Ishikawa (cell line): ENCODE data around the gene S100A13.

Source experiments
- CEBPB ChIP-seq: IDR thresholded peaks from 2 replicates; pipeline ENCODE4 v1.6.1; 2012
- CREB1 ChIP-seq: IDR thresholded peaks from 2 replicates; pipeline ENCODE4 v1.6.1; 2012; ENCODE audit warnings: low read depth
- EGR1 ChIP-seq: IDR thresholded peaks from 2 replicates; pipeline ENCODE4 v1.6.1; 2012
- EP300 ChIP-seq: IDR thresholded peaks from 2 replicates; pipeline ENCODE4 v1.6.1; 2012; ENCODE audit warnings: borderline replicate concordance
- FOXM1 ChIP-seq: IDR thresholded peaks from 2 replicates; pipeline ENCODE4 v1.6.1; 2012; ENCODE audit warnings: low read depth, borderline replicate concordance
- MAX ChIP-seq: IDR thresholded peaks from 2 replicates; pipeline ENCODE4 v1.6.1; 2012
- NFIC ChIP-seq: IDR thresholded peaks from 2 replicates; pipeline ENCODE4 v1.6.1; 2012
- RAD21 ChIP-seq: IDR thresholded peaks from 2 replicates; pipeline ENCODE4 v1.6.1; 2012; ENCODE audit warnings: low read depth
- REST ChIP-seq: IDR thresholded peaks from 2 replicates; pipeline ENCODE4 v1.6.1; 2012; ENCODE audit warnings: low read depth, mild to moderate bottlenecking
- TAF1 ChIP-seq: IDR thresholded peaks from 2 replicates; pipeline ENCODE4 v1.6.1; 2012; ENCODE audit warnings: low read depth, mild to moderate bottlenecking
- TCF12 ChIP-seq: IDR thresholded peaks from 2 replicates; pipeline ENCODE4 v1.6.1; 2012; ENCODE audit warnings: low read depth
- TEAD4 ChIP-seq: IDR thresholded peaks from 2 replicates; pipeline ENCODE4 v1.6.1; 2012
- USF1 ChIP-seq: IDR thresholded peaks from 2 replicates; pipeline ENCODE4 v1.6.1; 2012
- YY1 ChIP-seq: IDR thresholded peaks from 2 replicates; pipeline ENCODE4 v1.6.1; 2012; ENCODE audit warnings: low read depth
- ZBTB7A ChIP-seq: IDR thresholded peaks from 2 replicates; pipeline ENCODE4 v1.6.1; 2012; ENCODE audit warnings: low read depth

S100A13 gene

GRCh38 chr1:153610811-153611301 lies 16.4 kb downstream of the S100A13 start:
- no peak for TF ChIP-seq RAD21
- no peak for TF ChIP-seq ZBTB7A
- TF ChIP-seq CEBPB = peak; percentile 43; the same call in 1 of the 2 replicates
- no peak for TF ChIP-seq TCF12
- TF ChIP-seq MAX = peak; percentile 47
- TF ChIP-seq USF1 = 0 out of 2 replicates have a peak, but pooled peaks have one; percentile 13

- TF ChIP-seq REST (no peak), CEBPB (no peak), EP300 (no peak), TAF1 (no peak)
These were observed 17.0 kb downstream of the S100A13 start for GRCh38 chr1:153610334-153610733.

- TF ChIP-seq ZBTB7A (no peak), YY1 (no peak), TCF12 (no peak), FOXM1 (no peak), EP300 (no peak), CEBPB (no peak), MAX (no peak), TAF1 (no peak), USF1 (no peak), EGR1 (no peak), NFIC (no peak), RAD21 (no peak), REST (no peak)
These were observed 17.8 kb downstream of the S100A13 start for GRCh38 chr1:153609585-153609907.

- TF ChIP-seq RAD21 (no peak), CEBPB (no peak), YY1 (0 out of 2 replicates have a peak, but pooled peaks have one; percentile 42), TEAD4 (peak; percentile 89), USF1 (no peak), MAX (peak; percentile 53; the same call in 1 of the 2 replicates), CREB1 (no peak), FOXM1 (peak; percentile 39; the same call in 1 of the 2 replicates), REST (no peak), ZBTB7A (peak; percentile 53; the same call in 1 of the 2 replicates), EP300 (peak; percentile 48; the same call in 1 of the 2 replicates), NFIC (peak; percentile 21; the same call in 1 of the 2 replicates), EGR1 (peak; percentile 36), TAF1 (no peak), TCF12 (peak; percentile 84)
These were observed 18.3 kb downstream of the S100A13 start for GRCh38 chr1:153608742-153609584.
